ENCODE results near the gene CELF5.
"Not testable (repeated sequence)": the region's sequence is repeated elsewhere in the genome, so short reads cannot be mapped to it uniquely, and the experiment has no call there.

CELF5 gene

DNA sequence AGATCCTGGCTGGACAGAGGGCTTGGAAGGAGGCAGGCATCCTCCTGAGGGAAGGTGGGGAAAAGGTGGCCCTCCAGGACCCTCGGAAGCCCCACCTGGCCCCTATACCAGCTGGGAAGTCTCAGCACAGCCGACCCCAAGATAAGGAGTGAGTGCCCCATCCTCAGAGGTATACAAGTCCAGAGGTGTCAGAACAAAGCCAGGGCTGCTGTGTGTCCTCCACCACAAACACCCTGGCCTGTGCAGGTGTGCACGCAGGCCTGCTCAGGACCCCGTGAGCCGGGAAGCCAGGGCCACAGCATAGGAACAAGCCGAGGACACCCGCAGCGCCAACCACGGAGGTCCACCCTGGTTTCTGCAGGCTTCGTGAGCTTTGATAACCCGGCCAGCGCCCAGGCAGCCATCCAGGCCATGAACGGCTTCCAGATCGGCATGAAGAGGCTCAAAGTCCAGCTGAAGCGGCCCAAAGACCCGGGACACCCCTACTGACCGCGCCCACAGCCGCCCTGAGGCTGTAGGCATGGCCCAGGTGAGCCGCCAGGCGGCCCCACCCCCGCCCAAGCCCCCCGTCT, 68.6 kb downstream of the CELF5 start:
- DNase-seq (ENCODE audit: low spot score): no peak

DNA sequence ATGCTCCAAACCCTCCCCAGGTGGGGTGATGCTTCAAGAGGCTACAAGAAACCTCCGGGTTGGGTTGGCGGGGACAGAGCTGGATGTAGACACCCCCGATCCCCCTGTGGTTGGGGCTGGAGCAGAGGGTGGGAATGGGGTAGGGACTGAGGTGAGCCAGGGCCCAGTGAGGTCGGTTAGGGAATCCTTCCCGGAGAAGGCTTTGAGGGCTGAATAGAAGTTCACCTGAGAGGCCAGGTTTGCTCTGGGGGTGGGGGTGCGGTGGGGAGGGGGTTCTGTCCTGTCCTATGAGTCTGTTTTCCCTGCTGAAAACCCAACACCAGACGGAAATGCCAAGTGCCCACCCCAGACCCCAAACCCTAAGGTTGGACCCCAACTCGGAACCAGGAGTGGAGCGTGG, 69.1 kb downstream of the CELF5 start:
- DNase-seq (ENCODE audit: low spot score): no peak

GRCh38 chr19:3294080-3294850, 69.8 kb downstream of the CELF5 start:
- DNase-seq (ENCODE audit: low spot score): no peak

DNA sequence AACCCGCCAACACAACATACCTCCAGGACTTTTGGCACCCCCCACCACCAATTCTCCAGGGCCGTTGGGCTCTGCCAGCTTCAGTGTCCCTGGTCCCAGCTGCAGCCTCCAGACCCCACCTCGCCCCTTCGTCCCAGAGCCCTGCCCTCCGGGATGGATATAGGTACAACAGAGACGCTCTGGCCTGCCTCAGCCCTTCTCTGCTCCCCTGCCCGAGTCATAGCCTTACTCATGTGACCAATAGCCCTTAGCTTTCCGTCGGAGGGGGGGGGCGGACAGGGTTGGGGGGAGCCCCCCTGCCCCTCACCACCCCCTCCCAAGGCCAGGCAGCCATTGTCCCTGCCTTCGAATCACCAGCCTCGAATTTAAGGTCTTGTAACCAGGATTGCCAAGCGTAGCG, 71.1 kb downstream of the CELF5 start:
- DNase-seq (ENCODE audit: low spot score): no peak

DNA sequence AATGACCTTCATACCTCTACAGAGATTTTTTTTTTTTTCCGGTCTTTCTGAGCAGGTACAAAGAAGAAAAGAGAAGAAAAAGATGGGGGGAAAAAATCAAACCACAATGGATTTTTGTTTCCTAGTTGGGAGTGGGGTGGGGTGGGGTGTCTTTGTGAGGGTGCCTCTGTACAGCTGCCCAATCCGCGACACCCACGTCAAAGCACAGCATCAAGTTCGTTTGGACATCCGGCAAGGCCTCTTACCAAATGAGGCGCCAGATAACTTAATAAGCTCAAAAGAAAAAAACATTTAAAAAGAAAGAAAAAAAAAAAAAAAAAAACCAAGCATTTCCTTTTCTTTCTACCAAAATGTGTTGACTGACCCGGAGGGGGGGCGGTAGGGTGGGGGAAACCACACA, 71.6 kb downstream of the CELF5 start:
- no peak for DNase-seq (ENCODE audit: low spot score)

GRCh38 chr19:3296446-3296845, 72.0 kb downstream of the CELF5 start:
- no peak for DNase-seq (ENCODE audit: low spot score)

DNA sequence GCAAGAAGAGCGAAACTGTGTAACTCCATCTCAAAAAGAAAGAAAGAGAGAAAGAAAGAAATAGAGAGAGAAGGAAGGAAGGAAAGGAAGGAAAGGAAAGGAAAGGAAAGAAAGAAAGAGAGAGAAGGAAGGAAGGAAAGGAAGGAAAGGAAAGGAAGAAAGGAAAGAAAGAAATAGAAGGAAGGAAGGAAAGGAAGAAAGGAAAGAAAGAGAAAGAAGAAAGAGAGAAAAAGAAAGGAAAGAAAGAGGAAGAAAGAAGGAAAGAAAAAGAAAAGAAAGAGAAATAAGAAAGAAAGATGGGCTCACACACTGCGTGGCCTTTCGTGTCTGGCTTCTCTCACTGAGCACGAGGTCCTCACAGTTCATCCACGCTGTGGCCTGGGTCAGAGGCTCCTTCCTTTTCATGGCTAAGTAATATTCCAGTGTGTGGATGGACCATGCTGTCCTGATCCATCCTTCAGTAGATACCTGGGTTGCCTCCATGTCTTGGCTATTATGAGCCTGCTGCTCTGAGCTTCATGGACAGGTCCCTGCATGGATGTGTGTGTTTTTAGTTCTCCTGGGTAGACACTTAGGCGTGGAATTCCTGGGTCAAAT, 74.5 kb downstream of the CELF5 start:
- no peak for DNase-seq (ENCODE audit: low spot score)

DNA sequence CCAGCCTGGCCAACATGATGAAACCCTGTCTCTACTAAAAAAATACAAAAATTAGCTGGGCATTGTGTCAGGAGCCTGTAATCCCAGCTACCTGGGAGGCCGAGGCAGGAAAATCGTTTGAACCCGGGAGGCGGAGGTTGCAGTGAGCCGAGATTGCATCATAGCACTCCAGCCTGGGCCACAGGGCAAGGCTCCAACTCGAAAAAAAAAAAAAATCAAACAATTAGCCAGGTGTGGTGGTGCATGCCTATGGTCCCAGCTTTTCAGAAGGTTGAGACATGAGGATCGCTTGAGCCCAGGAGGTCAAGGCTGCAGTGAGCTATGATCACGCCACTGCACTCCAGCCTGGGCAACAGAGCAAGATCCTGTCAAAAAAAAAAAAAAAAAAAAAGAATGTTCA, 76.1 kb downstream of the CELF5 start:
- not testable (repeated sequence) for DNase-seq (ENCODE audit: low spot score)

DNA sequence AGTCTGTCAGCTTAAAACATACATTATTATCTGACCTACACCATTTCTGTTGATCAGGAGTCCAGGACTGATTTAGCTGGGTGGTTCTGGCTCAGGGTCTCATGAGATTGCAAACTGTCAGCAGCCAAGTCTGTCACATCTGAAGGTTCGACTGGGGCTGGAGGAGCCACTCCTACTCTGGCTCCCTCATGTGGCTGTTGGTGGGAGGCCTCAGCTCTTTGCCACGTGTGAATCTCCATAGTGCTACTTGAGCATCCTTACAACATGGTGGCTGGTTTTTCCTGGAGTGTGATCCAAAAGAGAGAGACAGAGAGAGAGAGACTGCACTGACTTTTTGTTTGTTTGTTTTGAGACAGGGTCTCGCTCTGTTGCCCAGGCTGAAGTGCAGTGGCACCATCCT, 78.3 kb downstream of the CELF5 start:
- no peak for DNase-seq (ENCODE audit: low spot score)

DNA sequence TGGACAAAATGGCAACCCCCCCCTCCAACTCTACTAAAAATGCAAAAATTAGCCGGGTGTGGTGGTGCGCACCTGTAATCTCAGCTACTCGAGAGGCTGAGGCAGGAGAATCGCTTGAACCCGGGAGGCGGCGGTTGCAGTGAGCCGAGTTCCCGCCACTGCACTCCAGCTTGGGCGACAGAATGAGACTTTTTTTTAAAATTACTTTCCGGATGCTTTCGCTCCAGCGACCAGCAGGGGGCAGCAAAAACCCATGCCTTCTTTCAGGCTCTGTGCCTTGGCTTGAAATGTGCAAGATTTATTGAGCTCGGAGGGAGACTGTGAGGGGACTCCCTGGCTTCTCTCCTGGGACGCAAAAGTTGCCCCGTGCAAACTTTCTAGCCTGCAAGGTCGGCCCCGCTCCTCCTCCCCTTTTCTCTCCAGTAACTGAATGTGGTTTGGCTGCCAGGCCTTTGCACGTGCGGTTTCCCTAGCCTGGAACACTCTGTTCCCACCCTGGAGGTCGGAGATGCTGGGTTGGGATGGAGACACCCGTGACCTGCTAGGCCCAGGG, 80.5 kb downstream of the CELF5 start:
- peak; percentile 61 for DNase-seq (ENCODE audit: low spot score)

- no peak for DNase-seq (ENCODE audit: low spot score)
These were observed 85.3 kb downstream of the CELF5 start for GRCh38 chr19:3309724-3310123.

DNA sequence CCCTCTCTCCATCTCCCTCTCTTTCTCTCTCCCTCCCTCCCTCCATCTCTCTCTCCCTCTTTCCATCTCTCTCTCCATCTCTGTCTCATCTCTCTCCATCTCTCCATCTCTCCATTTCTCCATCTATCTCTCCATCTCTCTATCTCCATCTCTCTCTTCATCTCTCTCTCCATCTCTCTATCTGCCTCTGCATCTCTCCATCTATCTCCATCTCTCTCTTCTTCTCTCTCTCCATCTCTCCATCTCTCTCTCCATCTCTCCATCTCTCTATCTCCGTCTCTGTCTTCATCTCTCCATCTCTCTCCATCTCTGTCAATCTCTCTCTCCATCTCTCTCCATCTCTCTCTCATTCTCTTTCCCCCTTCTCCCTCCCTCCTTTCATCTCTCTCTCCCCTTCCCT, 85.8 kb downstream of the CELF5 start:
- no peak for DNase-seq (ENCODE audit: low spot score)

DNA sequence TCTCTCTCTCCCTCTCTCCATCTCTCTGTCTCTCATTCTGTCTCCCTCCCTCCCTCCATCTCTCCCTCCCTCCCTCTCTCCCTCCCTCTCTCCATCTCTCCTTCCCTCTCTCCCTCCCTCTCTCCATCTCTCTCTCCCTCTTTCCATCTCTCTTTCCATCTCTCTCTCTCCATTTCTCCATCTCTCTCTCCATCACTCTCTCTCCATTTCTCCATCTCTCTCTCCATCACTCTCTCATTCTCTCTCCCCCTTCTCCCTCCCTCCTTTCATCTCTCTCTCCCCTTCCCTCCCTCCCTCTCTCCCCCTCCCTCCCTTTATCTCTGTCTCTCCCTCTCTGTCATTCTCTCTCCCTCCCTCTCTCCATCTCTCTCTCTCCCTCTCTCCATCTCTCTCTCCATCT, 86.2 kb downstream of the CELF5 start:
- DNase-seq (ENCODE audit: low spot score): no peak

- no peak for DNase-seq (ENCODE audit: low spot score)
These were observed 88.7 kb downstream of the CELF5 start for GRCh38 chr19:3313199-3313575.

GRCh38 chr19:3314962-3315675, 90.7 kb downstream of the CELF5 start:
- DNase-seq (ENCODE audit: low spot score): no peak

DNA sequence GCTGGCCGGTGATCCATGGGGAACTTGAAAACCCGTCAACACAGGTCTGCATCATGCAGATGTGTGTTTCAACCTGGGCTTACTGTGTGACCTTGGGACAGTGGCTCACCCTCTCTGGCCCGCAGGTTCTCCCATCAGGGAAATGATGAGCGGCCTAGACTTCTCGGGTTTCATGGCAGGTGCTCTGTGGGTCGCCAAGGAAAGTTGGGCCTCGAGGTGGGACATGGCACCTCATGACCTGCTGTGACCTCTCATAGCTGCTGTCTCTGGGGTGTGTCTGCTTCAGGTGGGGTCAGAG, 91.2 kb downstream of the CELF5 start:
- DNase-seq (ENCODE audit: low spot score): no peak

GRCh38 chr19:3316132-3316648, 91.7 kb downstream of the CELF5 start:
- DNase-seq (ENCODE audit: low spot score): no peak

DNA sequence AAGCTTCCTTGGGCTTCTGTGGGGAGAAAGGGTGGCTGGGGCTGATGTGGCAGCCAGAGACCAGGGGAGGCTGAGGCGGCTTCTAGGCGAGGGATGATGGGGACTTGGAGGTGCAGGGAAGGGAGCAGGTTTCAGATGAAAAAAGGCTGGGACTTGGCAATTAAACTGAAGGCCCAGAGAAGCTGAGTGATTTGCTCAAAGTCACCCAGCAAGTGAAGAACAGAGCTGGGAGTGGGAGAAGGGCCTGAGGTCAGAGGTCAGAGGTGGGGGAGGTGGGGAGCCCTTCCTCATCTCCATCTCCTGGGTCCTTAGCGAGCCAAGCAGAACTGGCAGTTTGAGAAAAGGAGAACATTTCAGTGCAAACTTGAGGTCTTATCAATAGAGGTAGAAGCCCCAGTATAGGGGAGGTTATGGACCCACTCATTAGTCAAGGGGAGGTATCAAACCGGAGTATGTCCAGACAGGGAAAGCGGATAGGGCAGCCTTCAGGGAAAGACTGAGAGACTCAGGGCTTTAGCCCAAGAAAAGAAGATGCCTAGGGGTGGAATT, 92.3 kb downstream of the CELF5 start:
- DNase-seq (ENCODE audit: low spot score): no peak

DNA sequence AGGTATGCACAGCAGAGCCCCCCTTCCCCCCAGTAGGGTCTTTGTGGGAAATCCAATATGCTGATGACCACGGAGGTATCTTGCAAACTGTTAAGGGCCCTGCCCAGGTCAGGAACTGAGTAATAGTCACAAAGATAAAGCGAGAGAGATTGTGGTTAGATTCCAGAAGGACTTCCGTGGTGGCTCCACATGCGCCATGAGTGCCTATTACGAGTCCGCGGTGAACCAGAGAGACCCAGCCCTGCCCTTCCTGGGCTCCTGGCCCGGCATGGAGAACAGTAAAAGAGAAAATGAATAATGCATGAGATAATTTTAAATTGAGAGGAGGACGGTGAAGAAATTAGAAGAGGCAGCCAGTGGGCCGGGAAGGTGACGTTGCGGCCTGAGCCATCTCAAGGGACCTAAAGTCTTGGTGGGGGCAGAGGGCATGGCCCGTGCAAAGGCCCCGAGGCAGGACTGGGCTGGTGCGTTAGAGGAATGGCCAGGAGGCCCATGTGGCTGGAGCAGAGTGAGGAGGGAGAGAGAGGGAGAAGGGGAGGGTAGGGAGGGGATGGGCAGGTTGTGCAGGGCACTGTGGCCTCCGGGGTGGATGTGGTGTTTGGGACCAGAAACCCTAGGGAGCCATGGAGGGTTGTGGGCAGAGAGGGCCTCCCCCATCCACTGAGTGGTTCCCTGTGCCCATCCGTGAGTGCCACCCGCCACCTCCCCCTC, 95.3 kb downstream of the CELF5 start:
- DNase-seq (ENCODE audit: low spot score): no peak

- DNase-seq (ENCODE audit: low spot score): no peak
These were observed 95.9 kb downstream of the CELF5 start for GRCh38 chr19:3320354-3320670.

DNA sequence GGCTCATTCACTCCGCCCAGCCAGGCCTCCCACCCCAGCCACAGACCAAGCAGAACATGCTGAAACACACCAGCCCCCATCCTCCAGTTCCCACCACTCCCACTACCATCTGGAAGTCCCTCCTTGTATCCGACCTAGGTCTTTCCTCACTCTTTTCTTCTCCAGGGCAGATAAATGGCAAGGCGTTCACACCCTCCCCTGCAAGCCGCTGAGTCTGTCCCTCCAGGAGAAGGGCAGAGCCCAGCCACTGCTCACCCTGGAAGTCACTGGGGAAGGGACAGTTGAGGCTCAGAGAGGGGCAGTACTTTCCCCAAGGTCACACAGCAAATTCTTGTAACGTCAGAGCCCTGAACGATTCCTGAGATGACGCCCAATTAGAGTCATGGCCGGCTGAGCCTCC, 96.4 kb downstream of the CELF5 start:
- no peak for DNase-seq (ENCODE audit: low spot score)

- no peak for DNase-seq (ENCODE audit: low spot score)
These were observed 97.2 kb downstream of the CELF5 start for GRCh38 chr19:3321696-3322095.
